Body of pancreas (tissue), 4 donors: ENCODE results near the gene EYA2.

Source experiments
- CTCF ChIP-seq, 7 experiments: fragments of 450-650 bp in 4 of 7; fragments of 200-600 bp in 3 of 7; sonication (generic) in 3 of 7; IDR thresholded peaks; one replicate each; pipeline ENCODE4 v1.5.1; 2016 to 2019; ENCODE audit warnings: antibody characterized with exemption in 7 of 7
- POLR2A ChIP-seq, 3 donors: fragments of 450-650 bp; IDR thresholded peaks; one replicate each; pipeline ENCODE4 v1.6.1; 2016; ENCODE audit warnings: antibody characterized with exemption in 3 of 3, mild to moderate bottlenecking in 2 of 3

GRCh38 chr20:46937157-46937523 is 42.5 kb downstream of the EYA2 start:
- no peak for TF ChIP-seq POLR2A (IDR thresholded peaks at IDR 0.05)
- no peak for TF ChIP-seq CTCF (IDR thresholded peaks at IDR 0.05)
